PC-3 (cell line): ENCODE data around the gene NPB.

ENCODE experiments used
- CTCF ChIP-seq: fragments of 300-600 bp; sonication (generic); conservative IDR thresholded peaks from 2 replicates; pipeline ENCODE4 v1.5.1; 2017; ENCODE audit warnings: antibody characterized with exemption, low read depth, mild to moderate bottlenecking, low read length
- EZH2 ChIP-seq: fragments of 300-600 bp; sonication (generic); IDR thresholded peaks from one replicate; pipeline ENCODE4 v1.6.1; 2017; ENCODE audit warnings: antibody characterized with exemption, mild to moderate bottlenecking, low read length; ENCODE audit not compliant: unreplicated experiment

DNA sequence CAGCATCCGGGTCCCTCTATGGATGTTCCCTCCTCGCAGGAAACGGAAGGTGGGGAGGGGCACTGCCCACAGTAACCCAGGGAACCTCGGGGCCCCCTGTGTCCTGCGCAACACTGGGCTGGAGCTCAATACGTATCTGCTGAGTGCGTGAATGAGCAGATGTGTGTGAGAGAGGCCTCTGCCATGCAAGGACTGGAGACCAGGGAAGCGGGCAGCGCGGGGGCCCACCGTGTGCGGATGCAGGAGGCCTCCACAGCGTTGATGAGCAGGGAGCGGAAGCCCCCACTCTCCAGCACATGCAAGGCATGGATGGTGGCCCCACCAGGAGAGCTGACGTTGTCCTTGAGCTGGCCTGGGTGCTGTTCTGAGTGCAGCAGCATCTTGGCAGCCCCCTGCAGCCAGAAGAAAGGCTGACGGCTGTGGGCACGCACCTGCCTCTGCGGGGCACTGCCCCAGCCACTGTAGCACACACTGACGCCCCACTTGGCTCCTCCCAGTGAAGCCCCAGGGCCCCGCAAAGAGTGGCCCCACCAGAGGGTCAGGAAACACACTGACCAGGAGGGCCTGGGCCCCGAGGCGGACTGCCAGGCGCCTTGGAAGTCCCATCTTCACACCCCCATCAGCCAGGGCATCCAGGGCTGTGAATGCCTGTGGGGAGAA lies 32.2 kb downstream of the NPB start:
- no peak for TF ChIP-seq CTCF
- TF ChIP-seq EZH2 = no peak
